Tibial artery (tissue), 4 donors: ENCODE data around the gene SEPTIN8.

Experiments used
- DNase-seq, 2 donors: peaks; one replicate each; pipeline ENCODE4 v3.0.0-alpha.2; 2019
- H3K27ac ChIP-seq, 2 donors: fragments of 200-600 bp; sonication (generic) in 1 of 2; 1 replicate in 1 of 2; 2 replicates in 1 of 2; pipeline ENCODE4 v1.5.1; 2018 to 2019; ENCODE audit warnings: mild to moderate bottlenecking in 1 of 2
- H3K27me3 ChIP-seq, 2 donors: fragments of 200-600 bp; sonication (generic) in 1 of 2; one replicate each; pipeline versions ENCODE4 v1.5.1 to v1.6.0; 2016 to 2019
- H3K36me3 ChIP-seq, 3 donors: fragments of 200-600 bp; sonication (generic) in 2 of 3; one replicate each; pipeline ENCODE4 v1.5.1; 2016 to 2019; ENCODE audit warnings: mild to moderate bottlenecking in 2 of 3
- H3K4me1 ChIP-seq, 4 donors: fragments of 200-600 bp; sonication (generic) in 2 of 4; 1 replicate in 3 of 4; 2 replicates in 1 of 4; pipeline ENCODE4 v1.5.1; 2016 to 2019
- H3K4me3 ChIP-seq, 2 donors: fragments of 200-600 bp; sonication (generic) in 1 of 2; 1 replicate in 1 of 2; 2 replicates in 1 of 2; pipeline ENCODE4 v1.5.1; 2018 to 2019; ENCODE audit warnings: mild to moderate bottlenecking in 2 of 2
- H3K9me3 ChIP-seq, 3 donors: fragments of 200-600 bp; sonication (generic) in 1 of 3; one replicate each; pipeline ENCODE4 v1.5.1; 2016 to 2019
- intact Hi-C: fragments of 100-400 bp; cut with DNase I; formaldehyde crosslinking; loops from one replicate; pipeline ENCODE4 v1.15.0; 2023; ENCODE audit warnings: low total_unique reads
- TF ChIP-seq, protein P1 (sequence below), 2 experiments: fragments of 200-600 bp in 1 of 2; fragments of 450-650 bp in 1 of 2; IDR thresholded peaks; one replicate each; pipeline ENCODE4 v1.5.1; 2017 to 2019; ENCODE audit warnings: antibody characterized with exemption in 2 of 2, mild to moderate bottlenecking in 1 of 2, moderate library complexity in 1 of 2

Gene SEPTIN8

GRCh38 chr5:132736853-132737833, 39.9 kb downstream of the SEPTIN8 start, which contains the start of gene KIF3A:
Gene KIF3A, minus strand, starts transcription at chr5:132737546. Its CDS starts 127 bp downstream, at chr5:132737419.
- peaks cover 0 to 2% of the 10 kb centered on the region in 2 donors for H3K27me3 ChIP-seq
- peak; percentile 94 to 96 for DNase-seq
- TF ChIP-seq, protein P1, sequence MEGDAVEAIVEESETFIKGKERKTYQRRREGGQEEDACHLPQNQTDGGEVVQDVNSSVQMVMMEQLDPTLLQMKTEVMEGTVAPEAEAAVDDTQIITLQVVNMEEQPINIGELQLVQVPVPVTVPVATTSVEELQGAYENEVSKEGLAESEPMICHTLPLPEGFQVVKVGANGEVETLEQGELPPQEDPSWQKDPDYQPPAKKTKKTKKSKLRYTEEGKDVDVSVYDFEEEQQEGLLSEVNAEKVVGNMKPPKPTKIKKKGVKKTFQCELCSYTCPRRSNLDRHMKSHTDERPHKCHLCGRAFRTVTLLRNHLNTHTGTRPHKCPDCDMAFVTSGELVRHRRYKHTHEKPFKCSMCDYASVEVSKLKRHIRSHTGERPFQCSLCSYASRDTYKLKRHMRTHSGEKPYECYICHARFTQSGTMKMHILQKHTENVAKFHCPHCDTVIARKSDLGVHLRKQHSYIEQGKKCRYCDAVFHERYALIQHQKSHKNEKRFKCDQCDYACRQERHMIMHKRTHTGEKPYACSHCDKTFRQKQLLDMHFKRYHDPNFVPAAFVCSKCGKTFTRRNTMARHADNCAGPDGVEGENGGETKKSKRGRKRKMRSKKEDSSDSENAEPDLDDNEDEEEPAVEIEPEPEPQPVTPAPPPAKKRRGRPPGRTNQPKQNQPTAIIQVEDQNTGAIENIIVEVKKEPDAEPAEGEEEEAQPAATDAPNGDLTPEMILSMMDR (IDR thresholded peaks at IDR 0.05) = peak; percentile 35 to 49
- intact Hi-C loops = no loop called here
- peaks cover 0 to 9% (median 6%) of the 10 kb centered on the region in 4 donors for H3K4me1 ChIP-seq
- peak within 1 kb of the TSS; percentile 86 to 94 for H3K4me3 ChIP-seq
- H3K9me3 ChIP-seq = no peaks in the 10 kb centered on the region
- H3K36me3 ChIP-seq = peaks cover 0 to 5% (median 5%) of the 10 kb centered on the region in 3 donors
- peak within 1 kb of the TSS; percentile 68 to 70 for H3K27ac ChIP-seq

DNA sequence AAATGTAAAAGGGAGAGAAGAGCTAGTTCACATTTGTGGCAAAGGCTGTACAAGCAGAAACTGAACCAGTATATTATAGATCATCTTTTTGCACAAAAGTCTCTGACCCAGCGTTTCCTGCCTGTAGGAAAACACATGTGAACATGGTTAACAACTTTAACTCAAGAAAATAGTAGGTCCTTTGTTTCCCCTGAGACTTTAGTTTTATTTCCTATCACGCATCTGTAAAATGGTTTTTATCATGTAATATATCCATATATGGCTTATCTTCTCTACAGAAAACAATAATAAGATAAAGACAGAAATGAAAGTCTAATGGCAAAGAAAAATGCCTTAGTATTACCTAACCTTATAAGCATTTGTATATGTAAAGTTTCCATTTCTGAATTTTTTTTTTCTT, 42.4 kb downstream of the SEPTIN8 start:
- Histone ChIP-seq H3K27ac (no peak overlapping the region), H3K36me3 (peaks cover 0 to 15% (median 5%) of the 10 kb centered on the region in 3 donors), H3K9me3 (no peaks in the 10 kb centered on the region), H3K4me1 (peaks cover 0 to 9% (median 6%) of the 10 kb centered on the region in 4 donors), H3K4me3 (no peak overlapping the region), H3K27me3 (no peaks in the 10 kb centered on the region)
- TF ChIP-seq, protein P1 (IDR thresholded peaks at IDR 0.05) = no peak
- DNase-seq = no peak
- intact Hi-C loops = no loop called here

DNA sequence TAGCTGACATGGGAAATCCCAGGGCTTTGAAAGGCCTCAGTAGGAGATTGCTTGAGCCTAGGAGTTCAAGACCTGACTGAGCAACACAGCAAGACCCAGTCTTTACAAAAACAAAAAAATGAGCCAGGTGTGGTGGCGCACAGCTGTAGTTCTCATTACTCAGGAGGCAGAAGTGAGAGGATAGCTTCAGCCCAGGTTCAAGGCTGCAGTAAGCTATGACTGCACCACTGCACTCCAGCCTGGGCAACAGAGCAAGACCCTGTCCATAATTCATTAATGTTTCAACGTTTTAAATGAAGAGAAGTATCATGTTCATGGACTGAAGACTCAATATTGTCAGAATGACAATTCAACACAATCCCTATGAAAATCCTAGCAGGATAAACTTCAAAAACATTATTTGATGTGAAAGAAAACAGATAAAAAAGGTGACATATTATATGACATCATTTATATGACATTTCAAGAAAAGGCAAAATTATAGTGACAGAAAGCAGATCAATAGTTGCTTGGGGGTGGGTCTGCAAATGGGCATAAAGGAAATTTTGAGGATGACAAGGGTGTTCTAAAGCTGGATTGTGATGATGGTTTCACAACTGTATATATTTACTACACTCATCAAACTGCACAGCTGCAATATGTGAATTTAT, 43.4 kb downstream of the SEPTIN8 start:
- intact Hi-C loops = no loop called here
- DNase-seq = no peak
- Histone ChIP-seq H3K4me3 (no peak overlapping the region), H3K27me3 (no peaks in the 10 kb centered on the region), H3K36me3 (peaks cover 0 to 15% (median 5%) of the 10 kb centered on the region in 3 donors), H3K4me1 (peaks cover 0 to 9% (median 6%) of the 10 kb centered on the region in 4 donors), H3K27ac (no peak overlapping the region), H3K9me3 (no peaks in the 10 kb centered on the region)
- TF ChIP-seq, protein P1 (IDR thresholded peaks at IDR 0.05) = no peak

- TF ChIP-seq, protein P1 (IDR thresholded peaks at IDR 0.05) = no peak
- intact Hi-C loops = no loop called here
These were observed 47.1 kb downstream of the SEPTIN8 start for GRCh38 chr5:132729896-132730295.

GRCh38 chr5:132725745-132726144, 51.3 kb downstream of the SEPTIN8 start:
- Histone ChIP-seq H3K36me3 (peaks cover 5 to 10% (median 8%) of the 10 kb centered on the region in 3 donors), H3K27ac (no peak overlapping the region), H3K4me3 (no peak overlapping the region), H3K4me1 (no peaks in the 10 kb centered on the region), H3K27me3 (no peaks in the 10 kb centered on the region), H3K9me3 (no peaks in the 10 kb centered on the region)
- TF ChIP-seq, protein P1 (IDR thresholded peaks at IDR 0.05) = no peak
- intact Hi-C loops = no loop called here
- DNase-seq = no peak

More at GRCh38 chr5:132729896-132730295, 47.1 kb downstream of the SEPTIN8 start:
- no peak for DNase-seq
- no peak overlapping the region for H3K4me3 ChIP-seq
- H3K36me3 ChIP-seq = peaks cover 10 to 15% (median 10%) of the 10 kb centered on the region in 3 donors
- no peak overlapping the region for H3K27ac ChIP-seq
- no peaks in the 10 kb centered on the region for H3K4me1 ChIP-seq
- H3K27me3 ChIP-seq = no peaks in the 10 kb centered on the region
- H3K9me3 ChIP-seq = no peaks in the 10 kb centered on the region
